ENCODE data around the gene ANKRD37.
"Not testable (repeated sequence)": the region's sequence is repeated elsewhere in the genome, so short reads cannot be mapped to it uniquely, and the experiment has no call there.

Gene ANKRD37

GRCh38 chr4:185396724-185397385 is at the start of gene ANKRD37:
TSS of gene ANKRD37 (plus strand) at chr4:185396841. CDS start at chr4:185396924, 83 bp downstream.
- DNase-seq (ENCODE audit: low read depth in 2 of 3, low spot score in 1 of 3) = peak in 1 of 3 donors; percentile 0

GRCh38 chr4:185346975-185347601 is 49.6 kb upstream of the ANKRD37 start:
- DNase-seq (ENCODE audit: low read depth in 2 of 3, low spot score in 1 of 3) = no peak

GRCh38 chr4:185351691-185352090 is 45.0 kb upstream of the ANKRD37 start:
- no peak for DNase-seq (ENCODE audit: low read depth in 2 of 3, low spot score in 1 of 3)

GRCh38 chr4:185352202-185352601 is 44.4 kb upstream of the ANKRD37 start:
- no peak for DNase-seq (ENCODE audit: low read depth in 2 of 3, low spot score in 1 of 3)

DNA sequence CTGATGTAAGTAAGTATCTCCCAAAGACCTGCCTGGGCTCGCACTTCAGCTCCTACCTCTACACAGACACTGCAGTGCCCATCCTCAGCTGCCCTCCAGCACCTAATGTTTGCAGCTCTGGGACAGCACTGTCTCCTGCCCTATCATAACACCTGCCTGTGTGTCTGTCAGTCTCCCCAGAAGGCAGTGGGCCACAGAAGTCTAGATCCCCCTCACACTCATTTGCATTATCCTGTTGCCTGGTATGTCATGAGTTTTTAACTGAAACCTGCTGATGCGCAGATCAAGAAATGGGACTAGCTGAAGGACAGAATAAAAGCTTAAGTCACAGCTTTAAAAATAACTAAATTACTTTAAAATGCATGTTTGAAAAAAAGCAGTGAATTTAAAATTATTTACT is 43.9 kb upstream of the ANKRD37 start:
- no peak for DNase-seq (ENCODE audit: low read depth in 2 of 3, low spot score in 1 of 3)

- no peak for DNase-seq (ENCODE audit: low read depth in 2 of 3, low spot score in 1 of 3)
Observed at GRCh38 chr4:185357211-185357610, 39.4 kb upstream of the ANKRD37 start.

GRCh38 chr4:185357733-185358440 is 38.8 kb upstream of the ANKRD37 start:
- DNase-seq (ENCODE audit: low read depth in 2 of 3, low spot score in 1 of 3) = no peak

GRCh38 chr4:185358514-185358913 is 38.1 kb upstream of the ANKRD37 start:
- DNase-seq (ENCODE audit: low read depth in 2 of 3, low spot score in 1 of 3) = no peak

- DNase-seq (ENCODE audit: low read depth in 2 of 3, low spot score in 1 of 3) = no peak
Observed at GRCh38 chr4:185358959-185359358, 37.7 kb upstream of the ANKRD37 start.

DNA sequence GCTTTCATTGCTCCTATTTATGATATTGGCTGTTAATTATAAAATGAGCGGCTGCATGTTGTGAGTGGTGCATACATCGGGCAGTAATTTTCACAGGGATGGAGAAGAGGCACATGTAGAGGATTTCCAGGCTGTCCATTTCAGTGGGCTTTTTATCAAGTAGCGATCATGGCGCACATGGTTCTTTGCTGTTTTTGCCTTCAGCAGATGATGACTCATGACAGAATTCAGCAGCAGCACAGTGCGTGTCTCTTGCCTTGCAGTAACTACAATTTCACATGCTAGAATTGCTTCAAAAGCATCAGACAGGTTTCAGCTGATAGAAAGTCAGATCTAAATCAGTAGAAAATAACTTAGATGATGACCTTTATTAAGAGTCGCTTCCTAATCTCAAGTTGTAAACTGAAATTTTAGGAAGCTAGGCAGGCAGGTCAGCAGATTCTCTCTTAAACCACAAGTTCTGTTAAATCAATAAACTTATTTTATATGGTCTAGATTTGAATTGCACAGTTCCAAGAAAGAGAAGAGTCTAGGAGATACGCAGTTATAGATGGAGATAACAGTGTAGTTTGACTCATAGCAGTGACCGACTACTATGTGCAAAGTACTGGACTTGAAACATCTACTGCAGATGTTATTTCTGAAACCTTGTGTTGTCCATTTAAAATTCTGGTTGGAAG is 36.7 kb upstream of the ANKRD37 start:
- no peak for DNase-seq (ENCODE audit: low read depth in 2 of 3, low spot score in 1 of 3)

DNA sequence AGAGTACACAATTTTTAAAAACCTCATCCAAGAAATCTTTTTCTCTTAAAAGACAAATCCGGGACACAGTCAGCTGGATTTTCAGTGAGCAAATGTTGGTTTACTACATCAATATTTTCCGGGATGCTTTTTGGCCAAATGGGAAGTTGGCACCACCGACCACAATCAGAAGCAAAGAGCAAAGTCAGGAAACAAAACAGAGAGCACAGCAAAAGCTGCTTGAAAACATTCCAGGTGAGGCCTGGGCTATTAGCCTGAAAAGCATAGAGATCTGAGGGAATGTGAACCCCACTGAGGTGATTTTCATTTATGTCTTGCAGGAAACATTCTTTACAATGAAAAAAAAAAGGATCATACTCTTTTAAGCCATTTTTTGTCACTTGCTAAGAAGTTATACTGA is 34.8 kb upstream of the ANKRD37 start:
- no peak for DNase-seq (ENCODE audit: low read depth in 2 of 3, low spot score in 1 of 3)

GRCh38 chr4:185362570-185362969 is 34.1 kb upstream of the ANKRD37 start:
- not testable (repeated sequence) for DNase-seq (ENCODE audit: low read depth in 2 of 3, low spot score in 1 of 3)

DNA sequence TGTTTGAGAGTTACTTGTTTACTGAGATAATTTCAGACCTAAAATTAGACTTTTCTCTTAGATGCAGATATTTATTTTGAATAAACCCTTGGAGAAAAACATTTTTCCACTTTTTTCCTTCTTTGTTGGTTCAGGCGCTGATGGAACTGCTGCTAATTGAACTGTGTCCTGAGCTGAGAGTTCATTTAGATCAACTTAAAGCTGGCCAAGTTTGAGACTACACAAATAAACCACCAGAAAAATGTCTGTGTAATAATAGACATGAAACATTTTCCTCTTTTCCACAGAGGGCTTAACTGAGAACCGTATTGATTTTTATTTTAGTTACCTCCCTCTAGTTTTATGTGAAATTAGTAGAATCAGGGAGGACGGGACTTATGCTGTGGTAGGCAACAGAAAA is 33.4 kb upstream of the ANKRD37 start:
- DNase-seq (ENCODE audit: low read depth in 2 of 3, low spot score in 1 of 3) = no peak

- DNase-seq (ENCODE audit: low read depth in 2 of 3, low spot score in 1 of 3) = no peak
Observed at GRCh38 chr4:185364886-185365285, 31.8 kb upstream of the ANKRD37 start.

DNA sequence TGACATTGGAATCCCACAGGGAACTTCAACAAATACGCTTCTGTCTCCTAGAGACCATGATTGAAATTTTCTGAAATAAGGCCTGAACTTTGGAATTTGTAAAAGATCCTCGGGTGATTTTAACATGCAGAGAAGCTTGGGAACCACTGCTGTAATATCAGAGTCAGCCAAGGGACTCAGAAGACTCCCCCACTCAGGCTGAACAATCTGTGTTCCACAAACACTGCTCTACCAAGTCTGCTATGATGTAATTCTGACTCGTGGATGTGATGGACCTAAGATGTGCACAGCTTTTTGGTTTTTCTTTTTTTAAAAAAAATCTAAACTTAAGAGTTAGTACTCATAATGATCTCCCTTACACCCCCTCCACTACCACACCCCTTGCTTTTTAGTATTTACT is 26.9 kb upstream of the ANKRD37 start:
- no peak for DNase-seq (ENCODE audit: low read depth in 2 of 3, low spot score in 1 of 3)

- no peak for DNase-seq (ENCODE audit: low read depth in 2 of 3, low spot score in 1 of 3)
Observed at GRCh38 chr4:185370268-185370949, 26.2 kb upstream of the ANKRD37 start.

- no peak for DNase-seq (ENCODE audit: low read depth in 2 of 3, low spot score in 1 of 3)
Observed at GRCh38 chr4:185371702-185372101, 24.9 kb upstream of the ANKRD37 start.

- DNase-seq (ENCODE audit: low read depth in 2 of 3, low spot score in 1 of 3) = no peak
Observed at GRCh38 chr4:185374027-185374426, 22.6 kb upstream of the ANKRD37 start.

DNA sequence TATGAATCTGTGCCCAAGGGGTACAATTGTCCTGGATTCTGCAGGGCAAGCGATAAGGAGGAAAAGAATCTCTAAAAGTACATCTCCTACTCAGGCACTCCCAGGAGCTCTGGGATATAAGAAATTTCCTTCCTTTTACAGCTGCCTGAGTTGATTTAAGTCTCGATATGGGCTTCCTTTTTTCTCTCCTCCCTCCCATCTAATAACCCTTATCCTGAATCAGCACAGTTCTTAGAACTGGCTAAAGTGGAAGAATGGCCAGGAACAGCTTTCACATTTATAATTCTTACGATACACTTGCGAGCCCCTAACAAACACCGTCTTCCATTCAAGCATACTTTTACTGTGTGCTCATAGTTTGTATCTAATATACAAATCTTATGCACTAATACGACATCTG is 22.1 kb upstream of the ANKRD37 start:
- no peak for DNase-seq (ENCODE audit: low read depth in 2 of 3, low spot score in 1 of 3)

GRCh38 chr4:185378264-185378663 is 18.4 kb upstream of the ANKRD37 start:
- DNase-seq (ENCODE audit: low read depth in 2 of 3, low spot score in 1 of 3) = no peak

Data from stimulated activated CD4-positive, alpha-beta T cell treated with anti-CD3 and anti-CD28 coated beads, Interleukin-12 subunit alpha, Interleukin-12 subunit beta, amount 100 ng/mL, for 48 hours (primary cell).